GM23338 (cell line): Measurements from ENCODE around the gene WDR45B.

Experiments used
- CREB1 ChIP-seq: fragments of 250-450 bp; sonication (Bioruptor Pico); IDR thresholded peaks from 2 replicates; pipeline ENCODE4 v1.5.0; 2020; ENCODE audit warnings: low read depth, mild to moderate bottlenecking, moderate library complexity
- POLR2AphosphoS5 ChIP-seq: IDR thresholded peaks from 2 replicates; pipeline ENCODE4 v1.6.1; 2016; ENCODE audit warnings: antibody characterized with exemption, low read depth
- STAT1 ChIP-seq: IDR thresholded peaks from one replicate; pipeline ENCODE4 v1.6.1; 2016; ENCODE audit warnings: antibody characterized with exemption; ENCODE audit not compliant: unreplicated experiment
- TF ChIP-seq, protein P1 (sequence below), 2 experiments: fragments of 200-600 bp in 1 of 2; sonication (generic) in 1 of 2; conservative IDR thresholded peaks; 2 replicates each; pipeline versions ENCODE4 v1.5.1 to v1.6.1; 2016 to 2017; ENCODE audit warnings: antibody characterized with exemption in 2 of 2, low read depth in 2 of 2, mild to moderate bottlenecking in 2 of 2, moderate library complexity in 1 of 2

DNA sequence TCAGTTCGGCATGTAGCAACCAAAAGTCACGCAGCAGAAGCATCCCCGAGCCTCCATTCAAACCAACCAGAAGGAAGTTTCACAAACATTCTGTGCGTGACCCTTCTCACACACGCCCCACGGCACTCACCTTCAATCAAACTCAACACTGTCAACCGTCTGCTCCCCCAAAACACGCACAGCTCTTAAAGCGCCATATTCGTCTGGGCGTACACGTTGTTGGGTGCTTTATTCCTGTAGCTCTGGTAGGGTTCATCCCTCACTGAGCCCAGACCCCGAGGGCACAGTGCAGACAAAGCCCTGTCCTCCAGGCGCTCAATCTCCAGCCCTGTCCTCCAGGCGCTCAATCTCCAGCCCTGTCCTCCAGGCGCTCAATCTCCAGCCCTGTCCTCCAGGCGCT is 48.0 kb upstream of the WDR45B start:
- TF ChIP-seq STAT1 (no peak), POLR2AphosphoS5 (no peak), CREB1 (no peak)
- TF ChIP-seq, protein P1, sequence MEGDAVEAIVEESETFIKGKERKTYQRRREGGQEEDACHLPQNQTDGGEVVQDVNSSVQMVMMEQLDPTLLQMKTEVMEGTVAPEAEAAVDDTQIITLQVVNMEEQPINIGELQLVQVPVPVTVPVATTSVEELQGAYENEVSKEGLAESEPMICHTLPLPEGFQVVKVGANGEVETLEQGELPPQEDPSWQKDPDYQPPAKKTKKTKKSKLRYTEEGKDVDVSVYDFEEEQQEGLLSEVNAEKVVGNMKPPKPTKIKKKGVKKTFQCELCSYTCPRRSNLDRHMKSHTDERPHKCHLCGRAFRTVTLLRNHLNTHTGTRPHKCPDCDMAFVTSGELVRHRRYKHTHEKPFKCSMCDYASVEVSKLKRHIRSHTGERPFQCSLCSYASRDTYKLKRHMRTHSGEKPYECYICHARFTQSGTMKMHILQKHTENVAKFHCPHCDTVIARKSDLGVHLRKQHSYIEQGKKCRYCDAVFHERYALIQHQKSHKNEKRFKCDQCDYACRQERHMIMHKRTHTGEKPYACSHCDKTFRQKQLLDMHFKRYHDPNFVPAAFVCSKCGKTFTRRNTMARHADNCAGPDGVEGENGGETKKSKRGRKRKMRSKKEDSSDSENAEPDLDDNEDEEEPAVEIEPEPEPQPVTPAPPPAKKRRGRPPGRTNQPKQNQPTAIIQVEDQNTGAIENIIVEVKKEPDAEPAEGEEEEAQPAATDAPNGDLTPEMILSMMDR (conservative IDR thresholded peaks at IDR 0.05; ENCODE audit: low read depth in 2 of 2): no peak
